ENCODE data around the gene PIK3R6. TPM values are rescaled to one million over a fixed set of nuclear protein-coding genes. Genes with fewer than 3 reads are reported as not detected.

PIK3R6 gene
- total RNA-seq, 1 donor from 2014 or later, result not detected

GRCh38 chr17:8883353-8883752 lies 15.9 kb upstream of the PIK3R6 start:
- no peak for TF ChIP-seq CTCF (IDR thresholded peaks at IDR 0.05; ENCODE audit: insufficient read depth, low read length, poor library complexity, severe bottlenecking)
- DNase-seq (ENCODE audit: low read depth), result no peak
- Histone ChIP-seq H3K27me3 (ENCODE audit: control insufficient read depth, insufficient read depth, low read length) (peaks cover 2% of the 10 kb centered on the region), H3K36me3 (ENCODE audit: control insufficient read depth, insufficient read depth, low read length) (no peaks in the 10 kb centered on the region), H3K4me3 (ENCODE audit: low read depth, low read length) (no peak overlapping the region)

- H3K27me3 ChIP-seq (ENCODE audit: control insufficient read depth, insufficient read depth, low read length), result peaks cover 7% of the 10 kb centered on the region
- no peaks in the 10 kb centered on the region for H3K36me3 ChIP-seq (ENCODE audit: control insufficient read depth, insufficient read depth, low read length)
- H3K4me3 ChIP-seq (ENCODE audit: low read depth, low read length), result no peak overlapping the region
- DNase-seq (ENCODE audit: low read depth), result no peak
- no peak for TF ChIP-seq CTCF (IDR thresholded peaks at IDR 0.05; ENCODE audit: insufficient read depth, low read length, poor library complexity, severe bottlenecking)
These were observed 14.1 kb upstream of the PIK3R6 start for GRCh38 chr17:8881606-8882005.

- no peak for DNase-seq (ENCODE audit: low read depth)
- Histone ChIP-seq H3K36me3 (ENCODE audit: control insufficient read depth, insufficient read depth, low read length) (no peaks in the 10 kb centered on the region), H3K4me3 (ENCODE audit: low read depth, low read length) (no peak overlapping the region), H3K27me3 (ENCODE audit: control insufficient read depth, insufficient read depth, low read length) (peaks cover 8% of the 10 kb centered on the region)
- no peak for TF ChIP-seq CTCF (IDR thresholded peaks at IDR 0.05; ENCODE audit: insufficient read depth, low read length, poor library complexity, severe bottlenecking)
These were observed 13.0 kb upstream of the PIK3R6 start for GRCh38 chr17:8880466-8880865.

GRCh38 chr17:8879410-8879809 lies 11.9 kb upstream of the PIK3R6 start:
- Histone ChIP-seq H3K36me3 (ENCODE audit: control insufficient read depth, insufficient read depth, low read length) (no peaks in the 10 kb centered on the region), H3K27me3 (ENCODE audit: control insufficient read depth, insufficient read depth, low read length) (peaks cover 9% of the 10 kb centered on the region), H3K4me3 (ENCODE audit: low read depth, low read length) (no peak overlapping the region)
- no peak for DNase-seq (ENCODE audit: low read depth)
- TF ChIP-seq CTCF (IDR thresholded peaks at IDR 0.05; ENCODE audit: insufficient read depth, low read length, poor library complexity, severe bottlenecking), result no peak

GRCh38 chr17:8877984-8878383 lies 10.5 kb upstream of the PIK3R6 start:
- DNase-seq (ENCODE audit: low read depth), result no peak
- no peak overlapping the region for H3K4me3 ChIP-seq (ENCODE audit: low read depth, low read length)
- no peaks in the 10 kb centered on the region for H3K36me3 ChIP-seq (ENCODE audit: control insufficient read depth, insufficient read depth, low read length)
- H3K27me3 ChIP-seq (ENCODE audit: control insufficient read depth, insufficient read depth, low read length), result peaks cover 12% of the 10 kb centered on the region
- TF ChIP-seq CTCF (IDR thresholded peaks at IDR 0.05; ENCODE audit: insufficient read depth, low read length, poor library complexity, severe bottlenecking), result no peak

- DNase-seq (ENCODE audit: low read depth), result no peak
- H3K36me3 ChIP-seq (ENCODE audit: control insufficient read depth, insufficient read depth, low read length), result no peaks in the 10 kb centered on the region
- H3K4me3 ChIP-seq (ENCODE audit: low read depth, low read length), result no peak overlapping the region
- peaks cover 11% of the 10 kb centered on the region for H3K27me3 ChIP-seq (ENCODE audit: control insufficient read depth, insufficient read depth, low read length)
- no peak for TF ChIP-seq CTCF (IDR thresholded peaks at IDR 0.05; ENCODE audit: insufficient read depth, low read length, poor library complexity, severe bottlenecking)
These were observed 8.5 kb upstream of the PIK3R6 start for GRCh38 chr17:8875957-8876356.
